Right atrium auricular region (tissue), 2 donors: ENCODE results near the gene ARL6. TPM values are rescaled to one million over a fixed set of nuclear protein-coding genes. Genes with fewer than 3 reads are reported as not detected.
"Not testable (repeated sequence)": the region's sequence is repeated elsewhere in the genome, so short reads cannot be mapped to it uniquely, and the experiment has no call there.

Experiments
- DNase-seq: peaks from one replicate; pipeline ENCODE4 v3.0.0-alpha.2; 2019; ENCODE audit warnings: low spot score
- H3K27ac ChIP-seq, 2 donors: fragments of 200-600 bp; sonication (generic); 1 replicate in 1 of 2; 2 replicates in 1 of 2; pipeline ENCODE4 v1.5.1; 2016 to 2019
- H3K27me3 ChIP-seq, 2 donors: fragments of 200-600 bp; sonication (generic); one replicate each; pipeline versions ENCODE4 v1.5.1 to v1.6.0; 2017 to 2019
- H3K36me3 ChIP-seq: fragments of 200-600 bp; sonication (generic); one replicate; pipeline ENCODE4 v1.5.1; 2016
- H3K4me1 ChIP-seq, 2 donors: fragments of 200-600 bp; sonication (generic); one replicate each; pipeline versions ENCODE4 v1.5.1 to v1.6.0; 2017 to 2019
- H3K4me3 ChIP-seq, 2 donors: fragments of 200-600 bp; sonication (generic); 1 replicate in 1 of 2; 2 replicates in 1 of 2; pipeline ENCODE4 v1.5.1; 2017 to 2019; ENCODE audit warnings: mild to moderate bottlenecking in 1 of 2, moderate library complexity in 1 of 2
- H3K9me3 ChIP-seq, 2 donors: fragments of 200-600 bp; sonication (generic); one replicate each; pipeline ENCODE4 v1.5.1; 2019
- total RNA-seq, 2 donors: library from RNA; depleted of rRNA; stranded (reverse); fragments of >200 nt; gene quantifications; one replicate each; pipeline ENCODE4 v1.1.0, GENCODE V29; 2016
- TF ChIP-seq, protein P1 (sequence below), 2 donors: fragments of 200-600 bp; sonication (generic); IDR thresholded peaks; one replicate each; pipeline ENCODE4 v1.5.1; 2019; ENCODE audit warnings: antibody characterized with exemption in 2 of 2

ARL6 gene
- total RNA-seq, 2 donors from 2014 or later, result 2.9 to 3.5 TPM

DNA sequence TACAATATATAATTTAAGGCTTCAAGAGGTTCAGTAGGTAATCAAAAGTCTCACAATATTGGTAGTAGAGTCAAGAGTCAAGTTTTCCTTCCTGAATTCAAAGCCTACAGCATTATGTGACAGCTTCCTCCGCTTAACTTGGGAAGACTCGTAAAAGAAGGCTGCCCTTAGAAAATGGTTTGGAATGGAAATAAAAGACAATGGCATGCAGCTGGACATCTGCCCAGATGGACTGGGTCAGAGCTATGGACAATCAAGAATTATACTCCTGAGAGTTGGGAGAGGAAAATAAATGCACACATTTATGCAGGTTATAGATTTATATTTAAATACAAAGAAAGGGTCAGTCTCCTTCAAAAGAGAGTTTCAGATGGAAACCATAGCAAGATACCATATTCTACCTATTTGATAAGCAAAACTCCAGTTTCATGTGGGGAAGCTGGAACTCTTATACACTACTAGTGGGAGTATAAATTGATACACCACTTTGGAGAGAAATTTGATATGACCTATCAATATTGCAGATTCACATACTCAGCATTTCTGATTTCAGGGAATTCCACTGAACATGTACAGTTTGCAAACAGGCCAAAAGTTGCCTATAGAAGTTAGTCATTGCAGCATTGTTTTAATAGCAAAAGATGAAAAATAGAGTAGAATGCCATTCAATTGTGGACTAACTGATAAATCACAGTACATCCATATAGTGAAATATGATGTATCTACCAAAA lies 63.3 kb downstream of the ARL6 start:
- H3K9me3 ChIP-seq, result no peaks in the 10 kb centered on the region
- H3K27ac ChIP-seq, result no peak overlapping the region
- H3K4me3 ChIP-seq, result no peak overlapping the region
- no peaks in the 10 kb centered on the region for H3K27me3 ChIP-seq
- TF ChIP-seq, protein P1, sequence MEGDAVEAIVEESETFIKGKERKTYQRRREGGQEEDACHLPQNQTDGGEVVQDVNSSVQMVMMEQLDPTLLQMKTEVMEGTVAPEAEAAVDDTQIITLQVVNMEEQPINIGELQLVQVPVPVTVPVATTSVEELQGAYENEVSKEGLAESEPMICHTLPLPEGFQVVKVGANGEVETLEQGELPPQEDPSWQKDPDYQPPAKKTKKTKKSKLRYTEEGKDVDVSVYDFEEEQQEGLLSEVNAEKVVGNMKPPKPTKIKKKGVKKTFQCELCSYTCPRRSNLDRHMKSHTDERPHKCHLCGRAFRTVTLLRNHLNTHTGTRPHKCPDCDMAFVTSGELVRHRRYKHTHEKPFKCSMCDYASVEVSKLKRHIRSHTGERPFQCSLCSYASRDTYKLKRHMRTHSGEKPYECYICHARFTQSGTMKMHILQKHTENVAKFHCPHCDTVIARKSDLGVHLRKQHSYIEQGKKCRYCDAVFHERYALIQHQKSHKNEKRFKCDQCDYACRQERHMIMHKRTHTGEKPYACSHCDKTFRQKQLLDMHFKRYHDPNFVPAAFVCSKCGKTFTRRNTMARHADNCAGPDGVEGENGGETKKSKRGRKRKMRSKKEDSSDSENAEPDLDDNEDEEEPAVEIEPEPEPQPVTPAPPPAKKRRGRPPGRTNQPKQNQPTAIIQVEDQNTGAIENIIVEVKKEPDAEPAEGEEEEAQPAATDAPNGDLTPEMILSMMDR (IDR thresholded peaks at IDR 0.05), result no peak
- H3K4me1 ChIP-seq, result peaks cover 0 to 38% of the 10 kb centered on the region in 2 donors
- no peak for DNase-seq
- H3K36me3 ChIP-seq, result no peaks in the 10 kb centered on the region

DNA sequence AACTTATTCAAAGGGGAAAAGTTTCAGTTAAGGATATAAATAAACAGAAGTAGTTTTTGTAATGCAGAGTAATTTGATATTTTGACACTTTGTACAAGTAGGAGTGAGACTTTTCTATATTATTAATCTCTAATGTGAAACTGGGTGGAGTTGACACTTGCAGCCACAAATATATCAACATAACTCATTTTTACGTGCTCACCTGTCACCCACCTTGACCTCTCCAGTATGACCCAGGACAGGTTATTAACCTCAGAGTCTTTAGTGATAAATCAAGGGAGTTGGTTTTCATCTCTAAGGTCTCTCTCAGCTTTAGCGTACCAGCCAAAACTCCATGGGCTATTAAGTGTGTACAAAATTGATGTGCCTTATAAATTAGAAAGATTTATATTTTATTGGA lies 64.6 kb downstream of the ARL6 start:
- no peaks in the 10 kb centered on the region for H3K27me3 ChIP-seq
- TF ChIP-seq, protein P1 (IDR thresholded peaks at IDR 0.05), result no peak
- H3K4me3 ChIP-seq, result no peak overlapping the region
- no peaks in the 10 kb centered on the region for H3K9me3 ChIP-seq
- peaks cover 0 to 31% of the 10 kb centered on the region in 2 donors for H3K4me1 ChIP-seq
- no peak overlapping the region for H3K27ac ChIP-seq
- DNase-seq, result no peak
- no peaks in the 10 kb centered on the region for H3K36me3 ChIP-seq

DNA sequence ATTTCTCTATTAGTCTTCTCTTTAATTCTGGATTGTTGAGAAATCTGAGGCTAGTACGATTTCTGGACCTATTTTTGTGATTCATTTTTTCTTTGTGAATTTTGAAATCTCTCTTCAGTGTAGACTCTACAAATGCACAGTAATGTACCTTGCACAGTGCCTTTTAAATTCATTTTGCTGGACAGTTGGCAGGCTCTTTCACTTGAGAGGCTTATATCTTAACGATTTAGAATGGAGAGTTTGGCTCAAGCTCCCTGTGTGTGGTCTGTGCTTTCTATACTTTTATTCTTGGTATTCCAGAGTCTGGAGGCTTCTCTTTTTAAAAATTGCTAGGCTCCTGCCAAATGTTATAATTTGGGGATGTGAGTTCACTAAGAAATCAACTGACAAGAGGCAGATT lies 66.1 kb downstream of the ARL6 start:
- Histone ChIP-seq H3K36me3 (no peaks in the 10 kb centered on the region), H3K4me1 (peaks cover 0 to 17% of the 10 kb centered on the region in 2 donors), H3K27ac (no peak overlapping the region), H3K4me3 (no peak overlapping the region), H3K27me3 (no peaks in the 10 kb centered on the region), H3K9me3 (no peaks in the 10 kb centered on the region)
- TF ChIP-seq, protein P1 (IDR thresholded peaks at IDR 0.05), result no peak
- DNase-seq, result no peak

DNA sequence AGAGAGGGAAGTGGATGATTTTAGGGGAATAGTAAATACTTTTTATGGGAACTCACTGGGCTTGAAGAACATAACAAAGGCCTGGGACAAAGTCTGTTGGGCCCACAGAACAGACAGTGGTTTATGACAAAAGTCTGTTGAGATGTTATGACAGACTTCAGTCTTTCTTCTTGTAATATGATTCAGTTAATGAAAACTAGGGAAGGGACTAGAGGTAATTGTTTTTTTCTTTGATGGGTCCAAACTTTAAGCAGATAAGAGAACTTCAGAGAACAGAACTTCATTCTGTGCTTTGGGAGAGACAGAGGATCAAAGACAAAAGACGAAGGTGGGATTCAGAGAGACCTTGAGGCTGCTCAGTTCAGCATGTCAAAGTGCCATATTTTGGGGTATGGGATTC lies 66.6 kb downstream of the ARL6 start:
- Histone ChIP-seq H3K4me3 (no peak overlapping the region), H3K27me3 (no peaks in the 10 kb centered on the region), H3K36me3 (no peaks in the 10 kb centered on the region), H3K4me1 (peaks cover 0 to 15% of the 10 kb centered on the region in 2 donors), H3K9me3 (no peaks in the 10 kb centered on the region), H3K27ac (no peak overlapping the region)
- TF ChIP-seq, protein P1 (IDR thresholded peaks at IDR 0.05), result no peak
- DNase-seq, result no peak

DNA sequence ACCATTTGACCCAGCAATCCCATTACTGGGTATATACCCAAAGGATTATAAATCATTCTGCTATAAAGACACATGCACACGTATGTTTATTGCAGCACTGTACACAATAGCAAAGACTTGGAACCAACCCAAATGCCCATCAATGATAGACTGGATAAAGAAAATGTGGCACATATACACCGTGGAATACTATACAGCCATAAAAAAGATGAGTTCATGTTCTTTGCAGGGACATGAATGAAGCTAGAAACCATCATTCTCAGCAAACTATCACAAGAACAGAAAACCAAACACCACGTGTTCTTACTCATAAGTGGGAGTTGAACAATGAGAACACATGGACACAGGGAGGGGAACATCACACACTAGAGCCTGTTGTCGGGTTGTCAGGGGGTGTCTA lies 68.6 kb downstream of the ARL6 start:
- H3K9me3 ChIP-seq, H3K4me3 ChIP-seq, H3K27me3 ChIP-seq, DNase-seq, H3K36me3 ChIP-seq, H3K4me1 ChIP-seq, H3K27ac ChIP-seq: not testable (repeated sequence)

DNA sequence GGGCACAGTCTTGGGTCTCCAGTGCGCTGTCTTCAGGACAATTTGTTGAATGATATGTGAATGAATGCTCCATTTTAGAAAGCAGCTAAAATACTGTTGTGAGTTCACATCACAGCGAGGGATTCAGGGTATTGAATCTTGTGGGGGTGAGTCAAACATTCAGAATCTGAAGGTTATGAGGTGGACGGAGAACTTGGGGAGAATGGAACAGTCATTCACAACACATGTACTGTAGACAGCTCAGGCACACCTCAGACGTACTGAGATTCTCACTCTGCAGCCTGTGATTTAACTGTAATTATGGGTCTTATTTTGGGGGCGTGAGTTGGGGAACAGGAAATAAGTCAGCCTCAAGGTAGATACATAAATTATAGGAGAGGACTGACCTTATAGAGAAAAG lies 71.2 kb downstream of the ARL6 start:
- no peaks in the 10 kb centered on the region for H3K27me3 ChIP-seq
- H3K4me3 ChIP-seq, result no peak overlapping the region
- no peak overlapping the region for H3K27ac ChIP-seq
- no peak for DNase-seq
- no peaks in the 10 kb centered on the region for H3K36me3 ChIP-seq
- H3K4me1 ChIP-seq, result peaks cover 0 to 6% of the 10 kb centered on the region in 2 donors
- H3K9me3 ChIP-seq, result no peaks in the 10 kb centered on the region
- TF ChIP-seq, protein P1 (IDR thresholded peaks at IDR 0.05), result no peak
